Measurements from ENCODE around the gene IL17RA. TPM values are rescaled to one million over a fixed set of nuclear protein-coding genes. Genes with fewer than 3 reads are reported as not detected.

IL17RA gene
- total RNA-seq = 8.7 TPM

GRCh38 chr22:17084554-17085276, at the start of gene IL17RA:
TSS of gene IL17RA (plus strand) at chr22:17085000. CDS start at chr22:17085092, 92 bp downstream.

GRCh38 chr22:17121233-17122195, 36.7 kb downstream of the IL17RA start, which contains the start of gene TMEM121B:
TSS of gene TMEM121B (minus strand) at chr22:17121360. CDS start at chr22:17121127, 233 bp downstream.

GRCh38 chr22:17158568-17159503, 74.0 kb downstream of the IL17RA start, which contains the start of gene HDHD5:
TSS of gene HDHD5 (minus strand) at chr22:17159277. CDS start at chr22:17159251, 26 bp downstream.

Other genes with a start within 250 kb of the IL17RA start
- not detected for gene GAB4, start 76.8 kb upstream of the IL17RA start, total RNA-seq
- 0.93 TPM for gene TMEM121B, start 36.4 kb downstream of the IL17RA start, total RNA-seq
- 29.3 TPM for gene HDHD5, start 74.3 kb downstream of the IL17RA start, total RNA-seq
- 14.8 TPM for gene ADA2, start 134.4 kb downstream of the IL17RA start, total RNA-seq

All from metanephros (tissue), 1 donor.